ENCODE results near the gene OSR1.
"Not testable (repeated sequence)": the region's sequence is repeated elsewhere in the genome, so short reads cannot be mapped to it uniquely, and the experiment has no call there.

OSR1 gene

DNA sequence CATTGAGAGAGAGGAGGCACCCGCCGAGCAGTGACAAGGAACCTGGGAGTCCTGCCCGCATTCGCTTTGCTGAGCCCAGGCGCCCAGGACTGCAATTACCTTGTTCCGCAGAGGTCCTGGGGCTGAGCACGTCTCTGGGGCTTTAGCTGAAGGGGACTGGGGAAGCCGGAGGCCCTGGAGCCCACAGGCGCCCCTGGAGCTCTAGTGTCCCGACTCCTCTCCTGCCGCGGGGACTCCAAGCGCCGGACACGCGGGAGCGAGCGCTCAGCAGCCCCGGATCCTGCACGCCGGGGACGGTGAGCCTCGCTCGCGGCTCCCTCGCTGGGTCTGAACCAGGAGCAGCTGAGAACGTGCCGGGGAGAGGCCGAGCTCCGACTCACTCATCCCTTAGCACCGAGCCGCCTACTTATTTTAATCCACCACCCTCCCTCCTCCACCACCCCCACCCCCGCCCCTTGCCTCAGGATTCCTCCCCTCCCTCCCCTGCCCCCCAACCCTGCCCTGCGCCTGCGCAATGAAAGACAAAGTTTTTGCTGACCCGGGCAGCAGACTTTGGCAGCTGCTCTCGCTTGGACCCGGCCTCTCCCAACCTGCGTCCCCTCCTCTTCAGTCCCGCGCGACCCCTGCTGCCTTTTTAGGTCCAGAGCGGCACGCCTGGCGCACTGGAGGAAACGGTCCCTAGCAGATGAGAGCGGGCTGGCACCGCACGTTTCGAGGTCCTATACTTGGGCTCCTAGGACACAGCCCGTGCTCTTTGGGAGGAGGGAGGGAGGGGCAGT lies at the start of gene OSR1:
Gene OSR1, minus strand, starts transcription at position 382 of the 779 bp plus-strand sequence. CDS start 4,818 bp downstream, outside the sequence.
- peak; percentile 13 for DNase-seq

DNA sequence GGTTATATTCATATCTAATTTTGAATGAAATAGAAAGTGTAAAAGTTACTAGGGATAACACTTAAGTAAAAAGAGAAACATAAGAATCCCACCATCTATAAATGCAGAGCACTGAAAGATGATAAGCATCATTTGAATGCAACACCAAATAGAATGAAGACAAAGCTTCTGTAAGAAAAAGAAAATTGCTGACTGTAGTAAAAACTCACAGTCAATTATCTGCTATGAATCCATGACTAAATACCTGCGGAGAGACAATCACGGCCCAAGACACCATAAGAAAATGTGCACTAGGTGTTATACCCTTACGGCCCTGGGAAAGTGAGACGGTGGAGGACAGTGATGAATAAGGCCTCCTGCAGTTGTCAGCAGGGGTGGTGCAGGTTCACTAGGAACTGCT lies 45.4 kb upstream of the OSR1 start:
- DNase-seq = no peak

DNA sequence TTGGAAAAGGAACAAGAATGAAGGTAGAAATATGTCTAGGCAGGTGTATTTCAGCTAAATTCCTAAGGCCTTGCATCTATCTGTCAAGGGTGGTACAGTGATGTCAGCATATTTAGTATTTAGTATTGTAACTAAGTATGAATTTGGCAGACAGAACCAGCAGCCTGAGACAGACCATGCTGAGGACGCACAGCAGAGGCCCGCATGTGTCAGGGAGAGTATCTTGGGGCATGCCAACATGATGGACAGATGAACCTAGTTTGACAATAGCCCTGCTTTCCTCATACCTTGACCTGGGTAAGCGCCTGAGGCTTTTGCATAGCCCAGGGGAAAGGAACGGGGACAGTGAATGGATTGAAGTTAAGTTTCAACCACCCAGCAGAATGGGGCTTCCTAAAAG lies 33.8 kb upstream of the OSR1 start:
- no peak for DNase-seq

DNA sequence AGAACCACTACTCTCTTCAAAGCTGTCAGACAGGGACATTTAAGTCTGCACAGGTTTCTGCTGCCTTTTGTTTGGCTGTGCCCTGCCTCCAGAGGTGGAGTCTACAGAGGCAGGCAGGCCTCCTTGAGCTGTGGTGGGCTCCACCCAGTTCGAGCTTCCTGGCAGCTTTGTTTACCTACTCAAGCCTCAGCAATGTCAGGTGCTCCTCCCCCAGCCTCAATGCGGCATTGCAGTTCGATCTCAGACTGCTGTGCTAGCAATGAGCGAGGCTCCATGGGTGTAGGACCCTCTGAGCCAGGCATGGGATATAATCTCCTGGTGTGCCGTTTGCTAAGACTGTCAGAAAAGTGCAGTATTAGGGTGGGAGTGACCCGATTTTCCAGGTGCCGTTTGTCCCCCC lies 31.0 kb upstream of the OSR1 start:
- DNase-seq = not testable (repeated sequence)

DNA sequence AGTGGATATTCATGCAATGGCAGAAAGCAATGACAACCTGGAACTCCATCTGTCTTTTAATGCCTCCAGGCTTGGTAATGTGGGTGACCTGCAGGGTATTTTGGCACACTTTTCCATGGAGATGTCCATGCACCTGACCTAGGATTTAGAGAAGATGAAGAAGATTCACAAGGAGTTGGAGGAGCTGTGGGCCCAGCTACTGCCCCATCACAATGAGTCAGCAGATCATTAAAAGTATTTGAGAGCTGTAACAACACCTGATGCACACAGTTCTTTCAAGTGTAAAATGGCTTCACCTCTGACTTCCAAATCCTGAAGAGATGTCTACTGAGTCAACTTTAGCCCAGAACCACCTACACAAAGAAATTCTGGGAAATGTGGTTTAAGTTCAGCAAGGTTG lies 22.1 kb upstream of the OSR1 start:
- no peak for DNase-seq

DNA sequence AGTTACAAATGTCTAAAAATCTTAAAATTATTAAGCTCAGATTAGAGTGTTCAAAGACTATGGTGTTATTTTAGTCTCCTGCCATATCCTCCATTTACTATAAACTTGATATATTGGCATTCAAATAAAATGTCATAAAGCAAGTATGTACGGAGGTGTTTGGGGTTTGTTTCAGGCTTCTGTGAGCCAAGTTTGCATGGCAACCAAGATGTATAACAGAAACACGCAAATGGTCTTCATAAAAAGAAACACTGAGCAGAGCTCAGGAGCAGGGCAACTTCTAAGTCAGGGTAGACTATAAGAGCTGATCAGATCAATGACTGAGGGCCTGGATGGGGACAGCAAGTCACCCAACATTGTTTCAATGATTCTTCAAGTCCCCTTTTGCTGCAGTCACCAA lies 20.5 kb upstream of the OSR1 start:
- DNase-seq = no peak

DNA sequence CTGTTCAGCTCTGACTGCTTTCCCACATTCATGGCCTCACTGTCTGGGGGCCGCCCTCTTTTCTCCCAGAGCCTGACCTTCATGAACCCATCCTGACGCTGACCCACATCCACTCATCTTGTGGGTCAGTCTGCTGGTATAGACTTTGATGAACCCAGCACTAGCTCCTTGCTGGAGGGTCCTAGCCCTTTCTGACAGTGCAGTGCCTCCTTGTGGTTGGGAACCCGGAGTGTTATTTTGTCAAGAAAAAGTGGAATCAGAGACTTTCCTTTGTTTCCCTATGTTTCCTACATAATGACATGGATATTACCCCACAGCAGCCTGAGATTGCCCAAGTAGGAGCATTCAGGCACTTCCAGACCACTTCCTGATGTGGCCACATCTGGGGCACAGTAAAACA lies 19.3 kb upstream of the OSR1 start:
- DNase-seq = no peak

DNA sequence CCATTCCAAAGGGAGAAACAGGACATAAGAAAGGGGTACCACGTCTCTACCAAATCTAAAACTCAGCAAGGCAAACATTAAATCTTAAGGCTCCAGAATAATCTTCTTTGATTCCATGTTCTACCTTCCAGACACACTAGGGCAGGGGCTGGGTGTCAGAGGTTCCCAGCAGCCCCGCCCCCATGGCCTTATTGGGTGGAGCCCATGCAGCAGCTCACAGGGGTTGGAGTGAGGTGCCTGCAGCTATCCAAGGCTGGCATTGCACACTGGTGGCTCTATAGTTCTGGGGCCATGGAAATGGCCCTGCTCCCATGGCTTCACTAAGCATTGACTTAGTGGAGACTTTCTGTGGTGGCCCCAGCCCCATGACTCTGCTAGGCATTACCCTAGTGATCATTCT lies 14.9 kb upstream of the OSR1 start:
- DNase-seq = no peak

DNA sequence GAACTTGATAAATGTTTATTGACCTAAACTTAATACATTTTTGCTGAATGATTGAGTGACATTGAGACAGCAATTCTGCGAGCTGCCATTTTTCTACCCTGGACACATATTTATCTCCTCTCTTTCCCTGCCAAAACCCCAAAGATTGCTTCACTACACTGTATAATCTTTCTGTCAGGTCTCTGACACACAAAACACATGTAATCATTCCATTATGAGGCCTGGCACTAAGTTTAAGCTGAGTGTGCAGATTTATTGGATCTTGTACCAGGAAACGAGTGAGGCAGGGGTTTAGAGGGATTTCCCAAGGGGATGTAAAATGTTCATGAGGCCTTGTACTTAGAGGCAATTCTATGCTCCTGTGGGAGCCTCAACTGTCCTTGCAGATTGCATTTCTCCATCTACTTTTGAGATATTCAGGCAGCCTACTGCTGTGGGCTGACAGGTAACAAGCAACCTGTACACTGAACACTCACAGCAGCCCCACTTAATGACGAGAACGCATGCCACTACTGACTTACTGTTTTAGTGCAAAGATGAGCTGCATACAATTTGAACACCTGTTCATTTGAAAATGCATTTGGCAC lies 13.7 kb upstream of the OSR1 start:
- no peak for DNase-seq

DNA sequence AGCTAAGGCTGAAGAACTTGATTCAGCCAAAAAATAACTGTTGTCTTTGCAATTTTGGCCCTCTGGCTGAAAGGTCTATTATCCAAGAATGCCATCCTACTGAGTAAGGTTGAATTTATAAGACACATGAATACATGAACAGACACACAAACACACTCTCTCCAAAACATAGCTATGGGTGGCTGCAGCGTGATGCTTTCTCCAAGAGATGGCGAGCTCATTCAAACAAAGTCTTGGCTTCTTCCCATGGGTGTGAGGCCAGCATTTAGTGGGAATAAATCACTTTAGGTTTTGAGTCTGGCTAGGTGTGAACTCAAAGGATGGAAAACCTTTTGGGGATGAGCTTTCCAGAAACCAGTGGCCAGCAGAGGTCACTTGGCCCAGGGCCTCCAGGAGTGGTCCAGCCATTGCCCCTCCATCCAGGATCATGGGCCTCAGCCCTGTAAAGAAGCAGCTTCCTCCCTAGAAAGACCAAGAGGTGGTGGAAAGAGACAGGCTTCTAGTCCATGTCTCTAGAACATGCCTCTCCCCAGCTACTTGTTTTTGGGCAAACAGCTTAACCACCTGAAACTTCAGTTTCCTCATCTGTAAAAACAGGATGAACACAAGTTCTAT lies 11.0 kb upstream of the OSR1 start:
- DNase-seq = peak; percentile 24

DNA sequence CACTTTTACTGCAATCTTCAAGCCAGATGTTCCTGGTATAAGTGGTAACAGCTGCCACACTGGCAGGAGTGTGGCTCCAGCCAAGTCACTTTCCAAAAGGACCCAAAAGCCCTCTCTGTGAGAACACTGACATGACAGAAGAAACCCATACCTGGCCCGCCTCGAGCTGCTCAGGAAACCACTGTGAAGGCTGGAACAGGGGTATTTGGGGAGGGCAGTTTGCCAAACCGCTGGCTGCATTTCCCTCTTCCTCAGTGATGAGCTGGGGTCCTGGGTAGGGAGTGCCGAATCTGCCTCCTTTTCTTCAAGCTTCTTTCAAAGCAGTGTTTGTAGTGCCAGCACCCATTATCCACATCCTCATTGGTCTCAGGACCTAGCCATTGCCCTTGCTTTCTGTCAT lies 10.3 kb upstream of the OSR1 start:
- no peak for DNase-seq

DNA sequence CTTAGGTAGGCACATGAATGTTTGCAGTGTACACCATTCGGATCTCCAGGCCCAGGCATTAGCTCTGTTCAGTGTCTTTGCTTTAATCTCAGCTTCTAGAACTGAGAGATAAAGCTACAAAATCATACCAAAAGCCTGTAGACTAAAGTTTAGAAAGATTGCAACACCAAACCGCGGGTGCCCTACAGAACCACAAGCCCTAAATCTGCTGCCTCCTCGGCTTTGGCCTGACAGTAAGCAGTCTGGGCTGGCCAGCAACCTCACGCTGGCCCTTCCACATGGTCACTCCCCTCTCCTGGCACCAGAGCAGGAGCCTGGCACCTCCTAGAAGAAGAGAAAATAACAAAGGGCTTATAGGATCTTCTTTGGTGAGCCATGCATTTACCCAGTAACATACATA lies 8.9 kb upstream of the OSR1 start:
- DNase-seq = no peak

DNA sequence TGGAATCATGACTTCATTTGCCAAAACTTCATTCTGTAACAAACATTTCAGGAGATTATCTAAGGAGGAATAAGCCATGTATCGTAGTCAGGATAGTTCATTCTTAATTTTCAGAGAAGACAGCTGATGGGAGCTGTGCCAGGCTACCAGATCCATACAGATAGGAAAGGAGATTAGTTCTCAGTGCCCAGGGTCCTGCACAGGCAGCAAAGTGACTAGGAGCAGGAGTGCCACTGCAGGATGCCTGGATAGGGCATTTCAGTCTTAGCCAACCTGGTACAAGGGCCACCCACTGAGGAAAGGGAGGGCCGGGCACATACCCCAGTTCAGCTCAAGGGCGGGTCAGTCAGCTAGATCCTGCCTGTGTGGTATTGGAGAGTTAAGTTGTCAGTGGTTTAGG lies 6.7 kb upstream of the OSR1 start:
- no peak for DNase-seq

DNA sequence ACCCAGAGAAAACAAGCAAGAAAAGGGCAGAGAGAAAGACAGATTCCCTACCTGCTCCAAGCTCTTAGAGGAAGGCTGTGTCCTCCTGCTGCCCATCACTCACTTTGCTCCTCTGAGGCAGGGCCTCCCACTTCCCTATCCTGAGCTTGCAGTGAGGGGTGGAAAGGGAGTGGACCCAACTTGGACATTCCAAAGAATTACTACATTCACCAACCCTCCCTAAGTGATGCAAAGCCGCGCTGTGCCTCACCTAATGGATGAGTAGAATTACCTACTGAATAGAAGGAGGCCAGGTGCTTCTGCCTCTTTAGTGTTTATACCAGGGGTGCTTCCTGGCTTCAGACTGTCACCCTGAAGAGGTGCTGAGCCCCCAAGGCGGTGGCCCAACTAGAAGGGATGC lies 5.6 kb upstream of the OSR1 start:
- no peak for DNase-seq

DNA sequence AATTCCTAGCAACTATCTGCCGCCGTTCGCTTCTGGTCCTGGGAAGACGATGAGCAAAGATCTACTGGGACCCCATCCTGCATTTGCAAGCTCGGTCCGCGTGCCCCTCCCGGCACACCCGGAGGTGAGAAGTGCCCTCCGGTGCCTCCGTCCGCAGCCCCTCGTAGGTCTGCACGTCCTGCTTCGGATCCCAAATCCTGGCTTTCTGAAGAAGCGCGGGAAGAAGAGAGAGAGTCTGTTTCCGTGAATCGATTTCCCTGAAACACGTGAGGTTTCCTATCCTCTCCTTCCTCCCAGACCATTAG lies 5.0 kb upstream of the OSR1 start:
- no peak for DNase-seq

DNA sequence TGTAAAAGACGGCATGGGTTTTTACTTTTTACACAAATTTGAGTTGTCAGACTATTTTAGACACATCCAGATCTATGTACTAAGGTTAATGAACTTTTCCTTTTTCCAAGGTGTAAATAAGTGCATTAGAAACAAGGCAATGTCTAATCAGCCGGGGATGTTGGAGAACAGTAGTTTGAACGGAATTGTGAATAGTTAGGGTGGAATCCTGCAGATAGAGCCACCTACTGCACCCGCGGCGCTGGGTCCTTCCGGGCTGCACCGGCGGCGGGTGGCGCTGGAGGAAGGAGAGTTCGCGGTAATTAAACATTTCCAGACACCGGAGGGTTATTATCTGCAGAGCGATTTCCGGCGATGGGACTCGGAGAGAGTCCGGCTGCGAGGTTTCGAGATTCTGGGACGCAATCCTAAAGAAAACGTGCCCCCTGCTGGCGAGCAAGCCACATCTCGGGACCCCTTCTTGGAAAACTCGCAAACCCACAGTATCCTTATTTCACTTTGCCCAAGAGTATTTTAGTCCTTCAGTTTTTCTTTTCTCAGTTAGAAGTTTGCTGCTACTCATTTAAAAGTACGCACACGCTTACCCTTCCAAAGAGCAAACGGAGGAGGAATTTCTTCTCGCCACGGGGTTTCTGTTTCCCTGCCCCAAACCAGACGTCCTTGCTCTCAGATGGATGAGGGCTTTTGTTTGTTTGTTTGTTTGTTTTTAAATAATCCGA lies 4.5 kb upstream of the OSR1 start:
- peak; percentile 80 for DNase-seq

DNA sequence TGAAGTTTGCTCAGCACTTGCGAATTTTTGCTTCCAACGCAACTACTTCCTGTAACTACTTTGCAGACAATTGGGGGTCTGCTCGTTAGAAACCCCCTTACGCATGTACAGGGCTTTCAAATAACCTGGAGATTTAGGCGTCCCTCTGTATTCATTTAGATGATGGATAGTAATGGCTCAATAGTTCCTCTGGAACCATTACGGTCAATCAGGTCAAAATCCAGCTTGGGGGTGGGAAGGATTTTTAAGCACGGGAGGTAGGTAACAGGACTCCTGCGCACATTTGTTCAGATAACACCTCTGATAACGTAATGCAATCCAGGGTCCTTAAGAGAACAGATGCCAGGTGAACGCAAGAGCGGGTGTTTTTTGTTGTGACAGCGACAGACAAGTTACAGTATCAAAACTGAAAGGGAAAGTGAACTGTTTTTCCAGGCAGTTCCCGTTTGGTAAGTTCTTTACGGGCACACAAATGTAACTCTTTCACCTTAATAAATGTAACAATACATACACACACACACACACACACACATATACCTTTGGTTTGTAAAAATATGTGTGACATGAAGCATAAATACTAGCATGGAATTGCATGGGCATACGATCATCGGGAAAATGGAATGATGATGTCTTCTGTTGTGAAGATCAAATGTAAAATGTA lies 3.8 kb upstream of the OSR1 start:
- DNase-seq = peak; percentile 31

DNA sequence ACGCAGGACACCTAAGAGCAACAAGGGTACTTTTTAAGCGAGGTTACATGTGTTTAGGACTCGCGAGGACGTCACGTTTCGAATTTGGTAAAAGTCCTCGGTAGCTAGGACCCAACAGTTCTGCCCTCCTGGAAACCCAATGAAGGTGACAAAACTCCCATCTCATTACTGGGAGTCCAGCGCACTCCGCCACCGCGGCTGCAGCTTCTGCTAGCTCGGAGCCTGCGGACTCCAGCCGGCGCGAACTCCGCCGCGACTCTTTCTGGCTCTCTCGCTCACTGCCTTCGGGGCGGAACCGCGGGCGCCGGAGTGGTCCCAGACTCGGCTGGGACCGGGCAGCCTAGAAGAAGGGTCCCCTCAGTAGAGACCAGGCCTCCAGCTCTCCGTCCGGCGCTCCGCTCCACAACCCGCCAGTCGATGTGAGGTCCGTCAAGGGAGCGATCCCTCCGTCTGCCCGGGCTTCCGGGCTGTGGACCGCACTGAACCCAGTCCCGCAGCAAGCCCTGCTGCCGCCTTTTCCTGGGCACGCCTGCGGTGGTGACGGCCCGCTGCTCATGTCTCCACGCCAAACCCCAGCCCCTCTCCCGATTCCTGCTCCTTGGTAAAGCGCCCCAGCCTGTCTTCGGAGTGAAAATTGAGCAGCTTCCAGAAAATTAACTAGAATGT lies 3.0 kb upstream of the OSR1 start:
- no peak for DNase-seq

DNA sequence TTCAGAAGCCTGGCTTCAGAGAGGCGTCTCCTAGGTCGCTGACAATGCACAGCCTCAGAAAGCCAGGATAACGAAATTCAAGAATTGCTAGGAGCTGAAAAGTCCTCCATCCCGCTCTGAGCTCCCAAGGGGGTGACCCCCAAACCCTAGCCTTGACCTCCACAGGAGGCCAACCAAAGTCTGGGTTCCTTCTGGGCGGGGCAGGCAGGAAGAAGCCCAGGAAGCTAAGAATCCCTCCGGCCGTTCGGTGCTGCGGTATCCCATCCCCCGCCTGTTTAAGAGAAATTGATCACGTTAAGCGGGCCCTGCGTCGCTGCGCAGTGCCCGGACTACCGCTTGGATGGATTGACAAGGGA lies 2.5 kb upstream of the OSR1 start:
- DNase-seq = no peak

DNA sequence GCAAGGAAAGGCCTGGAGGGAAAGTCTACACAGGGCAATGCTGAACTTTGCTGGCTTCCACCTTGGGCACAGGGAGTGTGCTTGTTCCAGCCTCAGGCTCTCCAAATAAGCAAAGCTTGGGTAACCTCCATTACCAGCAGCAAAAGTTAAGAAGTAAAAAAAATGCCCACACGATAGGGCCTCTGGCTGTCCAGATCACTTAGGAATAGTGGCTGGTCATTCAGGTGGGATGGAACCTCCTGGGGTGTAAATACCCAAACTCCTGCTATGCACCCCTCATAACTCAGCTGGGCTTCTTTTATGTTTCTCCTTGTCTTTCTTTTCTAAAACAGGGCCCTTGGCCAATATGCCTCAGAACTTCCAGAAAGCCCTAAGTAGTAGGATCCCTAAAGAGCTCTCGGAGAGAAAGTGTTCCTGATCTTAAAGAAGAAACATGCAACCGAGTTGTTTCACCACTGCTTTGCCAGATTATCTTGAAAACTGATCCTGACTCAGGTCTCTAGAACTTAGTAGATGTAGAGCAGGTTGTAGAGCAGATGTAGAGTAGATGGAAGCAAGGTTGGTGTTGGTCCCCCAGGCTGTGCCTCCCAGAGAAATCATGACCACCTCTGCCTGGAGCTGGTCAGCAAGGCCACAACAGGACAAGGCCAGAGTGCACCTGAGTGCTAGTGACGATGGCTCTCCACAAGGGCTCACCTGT lies 2.0 kb upstream of the OSR1 start:
- DNase-seq = no peak

DNA sequence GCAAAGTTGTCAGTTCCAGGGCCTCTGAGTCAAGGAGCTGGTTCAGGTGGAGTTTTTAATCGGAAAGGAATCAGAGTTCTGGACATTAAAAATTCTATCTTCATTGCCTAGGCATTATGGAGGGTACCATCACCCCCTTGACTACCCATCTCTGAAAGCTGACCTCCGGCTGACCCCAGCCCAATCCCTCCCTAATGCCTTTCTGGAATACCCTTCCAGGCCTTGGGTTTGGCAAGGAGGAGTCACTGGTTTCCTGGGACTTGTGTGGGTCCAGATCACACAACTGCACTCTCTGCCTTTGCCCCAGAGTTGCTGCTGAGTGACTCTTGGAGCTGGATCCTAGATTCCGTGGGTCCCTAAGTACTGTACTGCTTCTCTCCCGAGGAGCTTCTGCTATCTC lies 1.0 kb upstream of the OSR1 start:
- DNase-seq = no peak

DNA sequence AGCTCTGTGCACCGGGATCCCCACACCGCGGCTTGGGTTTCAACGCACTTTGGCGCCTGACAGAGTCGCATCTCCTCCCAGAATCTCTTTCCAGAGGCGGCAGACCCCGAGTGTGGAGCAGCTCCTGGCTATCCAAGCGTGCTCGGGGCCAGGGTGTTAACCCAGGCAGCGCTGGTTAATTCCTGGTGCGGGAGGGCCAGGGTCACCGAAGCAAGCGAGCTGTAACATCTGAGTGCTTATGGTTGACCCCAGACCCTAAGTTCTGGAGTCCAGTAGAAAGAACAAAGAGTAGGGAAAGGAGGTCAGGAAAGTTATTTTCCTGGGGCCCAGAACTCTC lies 566 bp upstream of the OSR1 start:
- no peak for DNase-seq
